ENCODE results near the gene PRDX2.

PRDX2 gene

DNA sequence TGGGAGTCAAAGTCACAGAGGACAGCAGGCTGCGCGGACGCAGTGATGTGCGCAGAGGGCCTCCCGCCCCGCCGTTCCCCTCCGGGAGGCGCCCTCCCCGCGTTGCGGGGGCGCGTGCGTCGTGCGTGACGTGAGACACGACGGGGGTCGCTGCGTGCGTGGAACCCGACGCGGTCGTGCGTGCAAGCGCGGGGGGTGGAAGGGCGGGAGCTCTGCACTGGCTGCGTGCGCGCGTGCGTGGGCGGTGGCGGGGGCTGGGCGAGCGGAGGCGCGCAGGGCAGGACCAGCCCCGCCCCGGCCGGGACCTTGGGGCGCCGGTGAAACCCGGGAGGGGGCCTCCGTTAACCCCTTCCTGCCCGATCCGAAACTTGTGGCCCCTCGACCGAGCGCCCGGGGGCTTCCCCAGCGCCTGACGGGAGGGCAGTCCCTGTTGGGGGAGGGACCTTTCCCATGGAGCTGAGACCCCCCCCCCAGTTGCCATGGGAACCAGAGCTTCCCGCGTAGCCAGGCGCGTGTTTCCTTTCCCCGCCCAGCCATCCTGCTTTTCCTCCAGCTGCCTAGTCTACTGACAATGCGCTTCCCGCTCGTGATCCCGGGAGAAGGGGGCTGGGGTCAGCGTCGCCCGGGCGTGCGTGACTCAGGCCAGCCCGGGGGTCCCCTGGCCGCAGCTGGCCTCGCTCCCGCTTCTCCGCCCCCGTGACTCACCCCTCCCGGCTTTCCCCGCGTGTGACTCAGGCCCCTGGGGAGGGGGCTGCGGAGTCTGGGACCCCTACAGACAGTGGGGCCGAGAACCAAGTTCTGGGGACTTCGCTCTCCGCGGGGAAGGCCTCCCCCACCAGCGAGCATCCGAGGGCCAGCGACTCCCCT lies 18.9 kb downstream of the PRDX2 start:
- Histone ChIP-seq H3K4me3 (ENCODE audit: low read depth, low read length, poor library complexity, severe bottlenecking) (peak overlapping the region; percentile 54), H3K4me1 (ENCODE audit: insufficient read depth, low read length, severe bottlenecking) (peaks cover 68% of the 10 kb centered on the region), H4K20me1 (ENCODE audit: insufficient read depth, low read length) (no peaks in the 10 kb centered on the region), H3F3A (ENCODE audit: insufficient read depth, low read length) (no peaks in the 10 kb centered on the region), H3K27me3 (ENCODE audit: insufficient read depth, low read length) (no peaks in the 10 kb centered on the region), H3K36me3 (ENCODE audit: insufficient read depth, low read length) (no peaks in the 10 kb centered on the region), H3K9me2 (ENCODE audit: low read depth, low read length) (no peaks in the 10 kb centered on the region), H3K27ac (ENCODE audit: low read depth, low read length, poor library complexity, severe bottlenecking) (peak overlapping the region; percentile 47), H3K4me2 (ENCODE audit: low read length) (peak overlapping the region; percentile 71), H3K9ac (ENCODE audit: low read length) (peak overlapping the region; percentile 44; the same call in 1 of the 2 replicates), H2AFZ (ENCODE audit: low read length) (no peak overlapping the region), H3K9me3 (ENCODE audit: low read length) (no peaks in the 10 kb centered on the region), H3K79me2 (ENCODE audit: insufficient read depth, low read length) (no peaks in the 10 kb centered on the region)
- TF ChIP-seq, protein P1, sequence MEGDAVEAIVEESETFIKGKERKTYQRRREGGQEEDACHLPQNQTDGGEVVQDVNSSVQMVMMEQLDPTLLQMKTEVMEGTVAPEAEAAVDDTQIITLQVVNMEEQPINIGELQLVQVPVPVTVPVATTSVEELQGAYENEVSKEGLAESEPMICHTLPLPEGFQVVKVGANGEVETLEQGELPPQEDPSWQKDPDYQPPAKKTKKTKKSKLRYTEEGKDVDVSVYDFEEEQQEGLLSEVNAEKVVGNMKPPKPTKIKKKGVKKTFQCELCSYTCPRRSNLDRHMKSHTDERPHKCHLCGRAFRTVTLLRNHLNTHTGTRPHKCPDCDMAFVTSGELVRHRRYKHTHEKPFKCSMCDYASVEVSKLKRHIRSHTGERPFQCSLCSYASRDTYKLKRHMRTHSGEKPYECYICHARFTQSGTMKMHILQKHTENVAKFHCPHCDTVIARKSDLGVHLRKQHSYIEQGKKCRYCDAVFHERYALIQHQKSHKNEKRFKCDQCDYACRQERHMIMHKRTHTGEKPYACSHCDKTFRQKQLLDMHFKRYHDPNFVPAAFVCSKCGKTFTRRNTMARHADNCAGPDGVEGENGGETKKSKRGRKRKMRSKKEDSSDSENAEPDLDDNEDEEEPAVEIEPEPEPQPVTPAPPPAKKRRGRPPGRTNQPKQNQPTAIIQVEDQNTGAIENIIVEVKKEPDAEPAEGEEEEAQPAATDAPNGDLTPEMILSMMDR (IDR thresholded peaks at IDR 0.05; ENCODE audit: low read length) = no peak
- no peak for TF ChIP-seq EZH2 (IDR thresholded peaks at IDR 0.05; ENCODE audit: borderline replicate concordance, low read length)

DNA sequence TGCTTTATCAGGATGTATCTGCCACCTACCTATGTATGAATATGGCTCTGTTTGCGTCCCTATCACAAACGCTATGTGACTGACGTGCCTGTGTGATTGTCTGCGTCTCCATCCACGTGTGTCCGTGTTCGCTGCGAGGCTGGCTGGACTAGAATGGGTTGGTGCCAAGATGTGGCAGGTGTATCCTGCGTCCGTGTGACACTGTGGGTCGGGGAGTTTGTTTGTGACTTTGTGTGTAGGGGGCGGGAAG lies 19.5 kb downstream of the PRDX2 start:
- no peaks in the 10 kb centered on the region for H3K27me3 ChIP-seq (ENCODE audit: insufficient read depth, low read length)
- H3K4me3 ChIP-seq (ENCODE audit: low read depth, low read length, poor library complexity, severe bottlenecking) = peak overlapping the region; percentile 54
- H3F3A ChIP-seq (ENCODE audit: insufficient read depth, low read length) = no peaks in the 10 kb centered on the region
- H3K4me2 ChIP-seq (ENCODE audit: low read length) = peak overlapping the region; percentile 71
- H2AFZ ChIP-seq (ENCODE audit: low read length) = no peak overlapping the region
- no peaks in the 10 kb centered on the region for H3K9me2 ChIP-seq (ENCODE audit: low read depth, low read length)
- H4K20me1 ChIP-seq (ENCODE audit: insufficient read depth, low read length) = no peaks in the 10 kb centered on the region
- no peaks in the 10 kb centered on the region for H3K36me3 ChIP-seq (ENCODE audit: insufficient read depth, low read length)
- no peaks in the 10 kb centered on the region for H3K79me2 ChIP-seq (ENCODE audit: insufficient read depth, low read length)
- H3K4me1 ChIP-seq (ENCODE audit: insufficient read depth, low read length, severe bottlenecking) = peaks cover 73% of the 10 kb centered on the region
- H3K9ac ChIP-seq (ENCODE audit: low read length) = peak overlapping the region; percentile 44; the same call in 1 of the 2 replicates
- TF ChIP-seq EZH2 (IDR thresholded peaks at IDR 0.05; ENCODE audit: borderline replicate concordance, low read length) = no peak
- TF ChIP-seq, protein P1 (IDR thresholded peaks at IDR 0.05; ENCODE audit: low read length) = no peak
- peak overlapping the region; percentile 47 for H3K27ac ChIP-seq (ENCODE audit: low read depth, low read length, poor library complexity, severe bottlenecking)
- no peaks in the 10 kb centered on the region for H3K9me3 ChIP-seq (ENCODE audit: low read length)

DNA sequence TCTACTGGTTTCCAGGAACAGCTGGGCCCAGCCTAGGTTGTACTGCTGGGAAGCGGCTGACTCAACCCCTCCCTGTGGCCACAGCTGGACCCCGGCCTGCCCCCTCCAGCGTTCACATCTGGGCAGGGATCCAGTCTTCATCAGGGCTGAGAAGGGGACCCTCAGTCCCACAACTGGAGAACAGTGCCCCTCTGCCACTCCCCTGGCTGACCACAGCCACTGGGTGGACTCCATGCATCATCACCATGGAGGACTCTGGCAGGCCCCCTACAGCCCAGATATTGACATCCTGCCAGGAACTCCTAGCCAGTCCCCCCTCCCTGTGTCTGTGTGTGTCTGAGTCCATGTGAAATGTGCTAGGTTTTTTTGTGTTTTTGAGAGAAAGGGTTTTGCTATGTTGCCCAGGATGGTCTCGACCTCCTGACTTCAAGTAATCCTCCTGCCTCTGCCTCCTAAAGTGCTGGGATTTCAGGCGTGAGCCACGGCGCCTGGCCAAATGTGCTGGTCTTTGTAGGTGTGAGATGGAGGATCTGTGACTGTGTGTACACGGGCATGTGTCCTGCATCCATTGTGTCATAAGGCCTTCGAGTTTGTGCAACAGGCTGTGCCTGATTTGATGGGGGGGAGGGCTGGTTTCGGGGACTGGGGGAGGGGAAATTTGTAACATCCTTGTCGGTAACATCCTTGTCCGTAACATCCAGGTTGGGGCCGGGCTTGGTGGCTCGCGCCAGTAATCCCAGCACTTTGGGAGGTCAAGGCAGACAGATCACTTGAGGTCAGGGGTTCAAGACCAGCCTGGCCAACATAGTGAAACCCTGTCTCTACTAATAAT lies 22.2 kb downstream of the PRDX2 start:
- Histone ChIP-seq H3F3A (ENCODE audit: insufficient read depth, low read length) (peaks cover 3% of the 10 kb centered on the region; the same call in 1 of the 2 replicates), H3K79me2 (ENCODE audit: insufficient read depth, low read length) (no peaks in the 10 kb centered on the region), H3K4me3 (ENCODE audit: low read depth, low read length, poor library complexity, severe bottlenecking) (no peak overlapping the region), H3K27ac (ENCODE audit: low read depth, low read length, poor library complexity, severe bottlenecking) (no peak overlapping the region), H4K20me1 (ENCODE audit: insufficient read depth, low read length) (no peaks in the 10 kb centered on the region), H3K27me3 (ENCODE audit: insufficient read depth, low read length) (no peaks in the 10 kb centered on the region), H3K9me2 (ENCODE audit: low read depth, low read length) (no peaks in the 10 kb centered on the region), H3K36me3 (ENCODE audit: insufficient read depth, low read length) (no peaks in the 10 kb centered on the region), H3K4me2 (ENCODE audit: low read length) (no peak overlapping the region; the same call in 1 of the 2 replicates), H2AFZ (ENCODE audit: low read length) (no peak overlapping the region), H3K4me1 (ENCODE audit: insufficient read depth, low read length, severe bottlenecking) (peaks cover 58% of the 10 kb centered on the region), H3K9me3 (ENCODE audit: low read length) (no peaks in the 10 kb centered on the region), H3K9ac (ENCODE audit: low read length) (no peak overlapping the region; the same call in 1 of the 2 replicates)
- TF ChIP-seq, protein P1 (IDR thresholded peaks at IDR 0.05; ENCODE audit: low read length) = peak; percentile 19; the same call in 1 of the 2 replicates
- no peak for TF ChIP-seq EZH2 (IDR thresholded peaks at IDR 0.05; ENCODE audit: borderline replicate concordance, low read length)

All from OCI-LY1 (cell line).